Heart left ventricle (tissue), 13 donors: ENCODE measurements around the gene ZCRB1.
A peak's percentile ranks its signal among the peaks of the same experiment; 100 is the strongest.

ENCODE experiments used
- CTCF ChIP-seq, 12 donors: fragments of 200-600 bp; sonication (generic) in 4 of 12; IDR thresholded peaks; one replicate each; pipeline versions ENCODE4 v1.5.0 to v1.8.0; 2018 to 2022; ENCODE audit warnings: antibody characterized with exemption in 12 of 12, mild to moderate bottlenecking in 5 of 12
- POLR2A ChIP-seq, 2 donors: fragments of 450-650 bp; IDR thresholded peaks; one replicate each; pipeline ENCODE4 v1.6.1; 2017; ENCODE audit warnings: antibody characterized with exemption in 2 of 2, mild to moderate bottlenecking in 2 of 2, moderate library complexity in 2 of 2
- donor health status: ischemic (EF 13 %, LVEDD 7.1; RV severe dilation, severe dysfunction).
- donor health status: DM: no; HTN: yes; CAD: no.
- donor health status: DM: no; HTN: no; CAD: no.
- donor health status: ischemic (EF 25% LVEDD 6.9; RV normal size, moderate dysfunction).
- donor health status: ischemic (EF 25% LVEDD 5.7; RV mildly dilated, moderate dysfunction).
- donor health status: ischemic (EF 35%, LVEDD 5.7; RV mildly dilated, moderate dysfunction).
- donor health status: nonischemic (EF 11% LVEDD 7.7; RV severe dilation, severe dysfunction).
- donor health status: DM: yes; HTN: yes; CAD: no.
- donor health status: PGD.
- donor health status: ischemic (EF 29% LVEDD 5.4; RV normal size, mild dysfunction).
- donor health status: nonischemic (EF 23%, LVEDD 6.1; RV moderate dilation, normal function).

DNA sequence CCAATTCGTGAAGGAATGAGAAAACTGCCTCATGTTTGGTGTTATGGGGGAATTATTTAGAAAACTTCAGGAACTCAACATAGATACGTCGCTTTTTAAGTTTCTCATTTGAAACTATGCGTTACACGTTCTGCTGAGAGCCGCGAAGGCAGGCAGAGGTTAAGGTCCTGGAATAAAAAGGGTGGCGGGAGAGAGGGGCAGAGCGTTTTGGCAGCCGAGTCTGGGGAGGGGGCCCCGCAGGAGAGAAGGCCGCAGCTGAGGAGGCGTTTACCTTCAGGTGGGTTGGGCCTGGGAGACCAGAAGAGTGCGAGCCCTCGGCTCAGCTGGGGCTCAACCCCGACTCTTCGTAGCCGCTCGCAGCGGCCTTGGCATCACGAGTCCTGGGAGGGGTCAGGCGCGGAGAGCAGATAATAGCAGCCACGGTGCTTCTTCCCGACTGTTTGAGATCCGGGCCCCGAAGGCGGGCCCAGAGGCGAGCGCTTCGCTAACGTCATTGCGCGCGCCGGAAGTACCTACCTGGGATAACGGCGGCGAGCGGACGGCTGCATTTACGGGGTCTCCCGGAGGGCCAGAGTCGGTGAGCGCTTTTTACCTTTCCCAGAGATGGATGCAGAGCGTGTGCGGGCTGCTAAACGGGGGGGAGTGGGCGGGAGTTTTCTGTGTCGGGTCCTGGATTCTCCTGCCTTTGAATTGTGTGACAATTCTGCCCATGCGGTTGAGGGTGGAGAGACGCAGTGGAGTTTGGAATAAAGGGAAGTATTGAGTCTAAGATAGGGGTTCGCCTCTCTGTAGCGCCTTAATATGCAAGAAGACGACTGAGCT is at the start of gene ZCRB1, which contains the start of gene PPHLN1:
- TF ChIP-seq CTCF (IDR thresholded peaks at IDR 0.05), result no peak
- peak in 1 of 2 donors; percentile 60 for TF ChIP-seq POLR2A (IDR thresholded peaks at IDR 0.05)
